ENCODE results near the gene DOCK8.
A peak's percentile ranks its signal among the peaks of the same experiment; 100 is the strongest.

DOCK8 gene

GRCh38 chr9:504921-505740, 290.5 kb downstream of the DOCK8 start:
- peak overlapping the region; percentile 66 to 81 for H3K4me3 ChIP-seq (ENCODE audit: low read depth in 1 of 2, low read length in 2 of 2)
- H3K27ac ChIP-seq (ENCODE audit: low read depth, low read length): peak overlapping the region; percentile 55

GRCh38 chr9:505741-506059, 291.0 kb downstream of the DOCK8 start:
- Histone ChIP-seq H3K27me3 (ENCODE audit: control insufficient read depth in 1 of 2, insufficient read depth in 2 of 2, low read length in 2 of 2) (no peaks in the 10 kb centered on the region), H3K9me3 (ENCODE audit: control insufficient read depth in 1 of 2, low read length in 2 of 2) (no peaks in the 10 kb centered on the region), H3K4me3 (ENCODE audit: low read depth in 1 of 2, low read length in 2 of 2) (peak overlapping the region; percentile 66 to 81), H3K36me3 (ENCODE audit: control insufficient read depth in 1 of 2, insufficient read depth in 2 of 2, low read length in 2 of 2) (no peaks in the 10 kb centered on the region), H3K4me1 (ENCODE audit: control insufficient read depth in 1 of 2, insufficient read depth in 2 of 2, low read length in 2 of 2) (peaks cover 0 to 26% of the 10 kb centered on the region in 2 donors), H3K27ac (ENCODE audit: low read depth, low read length) (no peak overlapping the region), H3K9ac (ENCODE audit: low read depth in 1 of 2, low read length in 2 of 2) (peak overlapping the region; percentile 48 to 53)

More at GRCh38 chr9:504921-505740, 290.5 kb downstream of the DOCK8 start:
- no peaks in the 10 kb centered on the region for H3K9me3 ChIP-seq (ENCODE audit: control insufficient read depth in 1 of 2, low read length in 2 of 2)
- H3K36me3 ChIP-seq (ENCODE audit: control insufficient read depth in 1 of 2, insufficient read depth in 2 of 2, low read length in 2 of 2): no peaks in the 10 kb centered on the region
- H3K27me3 ChIP-seq (ENCODE audit: control insufficient read depth in 1 of 2, insufficient read depth in 2 of 2, low read length in 2 of 2): no peaks in the 10 kb centered on the region
- peak overlapping the region; percentile 48 to 53 for H3K9ac ChIP-seq (ENCODE audit: low read depth in 1 of 2, low read length in 2 of 2)
- H3K4me1 ChIP-seq (ENCODE audit: control insufficient read depth in 1 of 2, insufficient read depth in 2 of 2, low read length in 2 of 2): peaks cover 0 to 26% of the 10 kb centered on the region in 2 donors

- Histone ChIP-seq H3K9ac (ENCODE audit: low read depth in 1 of 2, low read length in 2 of 2) (no peak overlapping the region), H3K4me3 (ENCODE audit: low read depth in 1 of 2, low read length in 2 of 2) (peak overlapping the region; percentile 21 to 81), H3K4me1 (ENCODE audit: control insufficient read depth in 1 of 2, insufficient read depth in 2 of 2, low read length in 2 of 2) (peaks cover 0 to 26% of the 10 kb centered on the region in 2 donors)
Observed at GRCh38 chr9:506281-506680, 291.6 kb downstream of the DOCK8 start.

GRCh38 chr9:511861-512260, 297.2 kb downstream of the DOCK8 start:
- Histone ChIP-seq H3K9ac (ENCODE audit: low read depth in 1 of 2, low read length in 2 of 2) (no peak overlapping the region), H3K4me3 (ENCODE audit: low read depth in 1 of 2, low read length in 2 of 2) (no peak overlapping the region), H3K9me3 (ENCODE audit: control insufficient read depth in 1 of 2, low read length in 2 of 2) (no peaks in the 10 kb centered on the region), H3K4me1 (ENCODE audit: control insufficient read depth in 1 of 2, insufficient read depth in 2 of 2, low read length in 2 of 2) (peaks cover under 1 to 13% of the 10 kb centered on the region in 2 donors), H3K27ac (ENCODE audit: low read depth, low read length) (no peak overlapping the region), H3K27me3 (ENCODE audit: control insufficient read depth in 1 of 2, insufficient read depth in 2 of 2, low read length in 2 of 2) (no peaks in the 10 kb centered on the region), H3K36me3 (ENCODE audit: control insufficient read depth in 1 of 2, insufficient read depth in 2 of 2, low read length in 2 of 2) (no peaks in the 10 kb centered on the region)

More at GRCh38 chr9:506281-506680, 291.6 kb downstream of the DOCK8 start:
- no peaks in the 10 kb centered on the region for H3K36me3 ChIP-seq (ENCODE audit: control insufficient read depth in 1 of 2, insufficient read depth in 2 of 2, low read length in 2 of 2)
- no peaks in the 10 kb centered on the region for H3K27me3 ChIP-seq (ENCODE audit: control insufficient read depth in 1 of 2, insufficient read depth in 2 of 2, low read length in 2 of 2)
- H3K9me3 ChIP-seq (ENCODE audit: control insufficient read depth in 1 of 2, low read length in 2 of 2): no peaks in the 10 kb centered on the region
- H3K27ac ChIP-seq (ENCODE audit: low read depth, low read length): no peak overlapping the region

GRCh38 chr9:512555-513272, 298.0 kb downstream of the DOCK8 start:
- Histone ChIP-seq H3K27ac (ENCODE audit: low read depth, low read length) (no peak overlapping the region), H3K9ac (ENCODE audit: low read depth in 1 of 2, low read length in 2 of 2) (no peak overlapping the region), H3K4me3 (ENCODE audit: low read depth in 1 of 2, low read length in 2 of 2) (no peak overlapping the region), H3K36me3 (ENCODE audit: control insufficient read depth in 1 of 2, insufficient read depth in 2 of 2, low read length in 2 of 2) (no peaks in the 10 kb centered on the region), H3K4me1 (ENCODE audit: control insufficient read depth in 1 of 2, insufficient read depth in 2 of 2, low read length in 2 of 2) (peaks cover 0 to 13% of the 10 kb centered on the region in 2 donors), H3K9me3 (ENCODE audit: control insufficient read depth in 1 of 2, low read length in 2 of 2) (no peaks in the 10 kb centered on the region), H3K27me3 (ENCODE audit: control insufficient read depth in 1 of 2, insufficient read depth in 2 of 2, low read length in 2 of 2) (no peaks in the 10 kb centered on the region)
